ENCODE data around the gene ANKH.

GRCh38 chr5:14666357-14666756 lies 205.2 kb downstream of the ANKH start:
- no peak for TF ChIP-seq CTCF (IDR thresholded peaks at IDR 0.05)
- no peak for TF ChIP-seq POLR2A (IDR thresholded peaks at IDR 0.05)
